DND-41 (cell line): ENCODE measurements around the gene OR52K1.

ENCODE experiments used
- ATAC-seq: fragments of 200-7000 bp; cut with Tn5 transposase; 3 replicates; pipeline ENCODE4 v1.9.1; 2021; ENCODE audit warnings: low read depth; ENCODE audit not compliant: insufficient read depth
- DNase-seq: peaks from one replicate; pipeline ENCODE4 v3.0.0-alpha.2; 2020
- H2AFZ ChIP-seq: 2 replicates; pipeline ENCODE4 v1.6.0; 2012; ENCODE audit warnings: low read depth, low read length
- H3K27ac ChIP-seq: 2 replicates; pipeline ENCODE4 v1.5.1; 2012; ENCODE audit warnings: low read length, inconsistent platforms
- H3K27me3 ChIP-seq: fragments of 200-600 bp; sonication (generic); 2 replicates; pipeline ENCODE4 v1.6.0; 2012; ENCODE audit warnings: low read length, mild to moderate bottlenecking, inconsistent platforms; ENCODE audit not compliant: insufficient read depth, poor library complexity
- H3K36me3 ChIP-seq: 2 replicates; pipeline ENCODE4 v1.5.1; 2012; ENCODE audit warnings: low read length, inconsistent platforms; ENCODE audit not compliant: insufficient read depth
- H3K4me1 ChIP-seq: 2 replicates; pipeline ENCODE4 v1.5.1; 2012; ENCODE audit warnings: mild to moderate bottlenecking, low read length; ENCODE audit not compliant: insufficient read depth
- H3K4me2 ChIP-seq: 2 replicates; pipeline ENCODE4 v1.6.0; 2012; ENCODE audit warnings: mild to moderate bottlenecking, moderate library complexity, low read length, inconsistent platforms; ENCODE audit not compliant: insufficient read depth
- H3K4me3 ChIP-seq, 2 experiments: fragments of 200-600 bp in 1 of 2; shearing (Covaris generic) in 1 of 2; 2 replicates each; pipeline ENCODE4 v1.5.1; 2012 to 2016; ENCODE audit warnings: inconsistent platforms in 2 of 2, low read length in 2 of 2, mild to moderate bottlenecking in 2 of 2, low read depth in 1 of 2, moderate library complexity in 1 of 2
- H3K79me2 ChIP-seq: 2 replicates; pipeline ENCODE4 v1.6.0; 2012; ENCODE audit warnings: low read length, inconsistent platforms; ENCODE audit not compliant: insufficient read depth
- H3K9ac ChIP-seq: 2 replicates; pipeline ENCODE4 v1.6.0; 2012; ENCODE audit warnings: low read depth, mild to moderate bottlenecking, inconsistent platforms, low read length, moderate library complexity
- H3K9me3 ChIP-seq: 2 replicates; pipeline ENCODE4 v1.5.1; 2012; ENCODE audit warnings: low read length, moderate library complexity, mild to moderate bottlenecking, inconsistent platforms; ENCODE audit not compliant: insufficient read depth, severe bottlenecking
- H4K20me1 ChIP-seq: 2 replicates; pipeline ENCODE4 v1.6.0; 2012; ENCODE audit warnings: low read length; ENCODE audit not compliant: insufficient read depth
- CTCF ChIP-seq: IDR thresholded peaks from 2 replicates; pipeline ENCODE4 v1.5.1; 2012; ENCODE audit warnings: borderline replicate concordance, low read length, moderate library complexity, mild to moderate bottlenecking; ENCODE audit not compliant: poor library complexity, severe bottlenecking; ENCODE audit errors: extremely low read depth
- EZH2 ChIP-seq: IDR thresholded peaks from 3 replicates; pipeline ENCODE4 v1.6.1; 2012; ENCODE audit warnings: borderline replicate concordance, low read depth, mild to moderate bottlenecking, moderate library complexity, low read length, inconsistent platforms; ENCODE audit not compliant: severe bottlenecking

OR52K1 gene

GRCh38 chr11:4466871-4467442 lies 15.5 kb upstream of the OR52K1 start:
- H4K20me1 ChIP-seq, result no peaks in the 10 kb centered on the region
- H2AFZ ChIP-seq, result no peak overlapping the region
- TF ChIP-seq CTCF (no peak), EZH2 (no peak)
- DNase-seq (no peak), ATAC-seq (no peak)
- no peaks in the 10 kb centered on the region for H3K79me2 ChIP-seq
- H3K4me1 ChIP-seq, result no peaks in the 10 kb centered on the region
- no peaks in the 10 kb centered on the region for H3K9me3 ChIP-seq
- peaks cover 11% of the 10 kb centered on the region for H3K27me3 ChIP-seq
- H3K36me3 ChIP-seq, result no peaks in the 10 kb centered on the region
- no peak overlapping the region for H3K4me2 ChIP-seq
- H3K4me3 ChIP-seq, result no peak overlapping the region
- no peak overlapping the region for H3K9ac ChIP-seq
- H3K27ac ChIP-seq, result no peak overlapping the region

- Histone ChIP-seq H3K36me3 (no peaks in the 10 kb centered on the region), H3K27ac (no peak overlapping the region), H2AFZ (no peak overlapping the region), H3K4me1 (no peaks in the 10 kb centered on the region), H3K27me3 (peaks cover 11% of the 10 kb centered on the region), H4K20me1 (no peaks in the 10 kb centered on the region), H3K9ac (no peak overlapping the region), H3K79me2 (no peaks in the 10 kb centered on the region), H3K4me3 (no peak overlapping the region), H3K4me2 (no peak overlapping the region), H3K9me3 (no peaks in the 10 kb centered on the region)
- ATAC-seq (no peak), DNase-seq (no peak)
- TF ChIP-seq EZH2 (no peak), CTCF (no peak)
Measured at GRCh38 chr11:4467811-4468606, 14.4 kb upstream of the OR52K1 start.

GRCh38 chr11:4479644-4480043 lies 2.8 kb upstream of the OR52K1 start:
- H3K9me3 ChIP-seq, result no peaks in the 10 kb centered on the region
- no peaks in the 10 kb centered on the region for H3K79me2 ChIP-seq
- H3K4me2 ChIP-seq, result no peak overlapping the region
- H3K36me3 ChIP-seq, result no peaks in the 10 kb centered on the region
- DNase-seq, result no peak
- H3K4me1 ChIP-seq, result no peaks in the 10 kb centered on the region
- no peak for ATAC-seq
- H3K27ac ChIP-seq, result no peak overlapping the region
- H3K9ac ChIP-seq, result no peak overlapping the region
- H3K4me3 ChIP-seq, result no peak overlapping the region
- no peak for TF ChIP-seq EZH2
- no peak for TF ChIP-seq CTCF
- H3K27me3 ChIP-seq, result peaks cover 36% of the 10 kb centered on the region
- no peak overlapping the region for H2AFZ ChIP-seq
- no peaks in the 10 kb centered on the region for H4K20me1 ChIP-seq
